Retinal pigment epithelial cell (primary cell): ENCODE data around the gene MDFIC.

ENCODE experiments used
- DNase-seq: peaks from one replicate; pipeline ENCODE4 v3.0.0-alpha.2; 2010; ENCODE audit warnings: low read depth
- H3K4me3 ChIP-seq: 2 replicates; pipeline ENCODE4 v1.5.1; 2011; ENCODE audit warnings: mild to moderate bottlenecking, low read length, control low read depth, moderate library complexity
- CTCF ChIP-seq: conservative IDR thresholded peaks from 2 replicates; pipeline ENCODE4 v1.5.1; 2011; ENCODE audit warnings: low read depth, low read length, control low read depth, inconsistent platforms

The MDFIC gene

GRCh38 chr7:115004121-115004520 is 82.2 kb downstream of the MDFIC start:
- no peak for TF ChIP-seq CTCF
- H3K4me3 ChIP-seq: no peak overlapping the region
- no peak for DNase-seq

GRCh38 chr7:115005251-115005650 is 83.4 kb downstream of the MDFIC start:
- H3K4me3 ChIP-seq: no peak overlapping the region
- TF ChIP-seq CTCF: no peak
- no peak for DNase-seq

- no peak overlapping the region for H3K4me3 ChIP-seq
- no peak for TF ChIP-seq CTCF
- no peak for DNase-seq
These were observed 84.1 kb downstream of the MDFIC start for GRCh38 chr7:115005953-115006352.

- no peak for DNase-seq
- TF ChIP-seq CTCF: no peak
- no peak overlapping the region for H3K4me3 ChIP-seq
These were observed 85.9 kb downstream of the MDFIC start for GRCh38 chr7:115007751-115008150.

GRCh38 chr7:115008465-115009114 is 86.7 kb downstream of the MDFIC start:
- no peak for DNase-seq
- no peak overlapping the region for H3K4me3 ChIP-seq
- TF ChIP-seq CTCF: no peak

- no peak for TF ChIP-seq CTCF
- DNase-seq: no peak
- no peak overlapping the region for H3K4me3 ChIP-seq
These were observed 87.2 kb downstream of the MDFIC start for GRCh38 chr7:115009139-115009538.

- no peak overlapping the region for H3K4me3 ChIP-seq
- DNase-seq: no peak
- TF ChIP-seq CTCF: no peak
These were observed 88.0 kb downstream of the MDFIC start for GRCh38 chr7:115009736-115010440.
